ENCODE measurements around the gene CDCP2. TPM values are rescaled to one million over a fixed set of nuclear protein-coding genes. Genes with fewer than 3 reads are reported as not detected.
"Not testable (repeated sequence)": the region's sequence is repeated elsewhere in the genome, so short reads cannot be mapped to it uniquely, and the experiment has no call there.

Gene CDCP2
- polyA plus RNA-seq, 10 donors = 0.08 to 0.20 (median 0.10) TPM; not detected in 7

GRCh38 chr1:54117815-54118563 is 34.8 kb downstream of the CDCP2 start:
- DNase-seq = no peak

GRCh38 chr1:54115520-54115919 is 37.3 kb downstream of the CDCP2 start:
- DNase-seq = no peak

- no peak for DNase-seq
Measured at GRCh38 chr1:54114955-54115354, 37.8 kb downstream of the CDCP2 start.

- no peak for DNase-seq
Measured at GRCh38 chr1:54114001-54114400, 38.8 kb downstream of the CDCP2 start.

- DNase-seq = no peak
Measured at GRCh38 chr1:54112705-54113368, 40.0 kb downstream of the CDCP2 start.

- DNase-seq = no peak
Measured at GRCh38 chr1:54112027-54112426, 40.8 kb downstream of the CDCP2 start.

GRCh38 chr1:54111624-54112023 is 41.2 kb downstream of the CDCP2 start:
- no peak for DNase-seq

GRCh38 chr1:54110996-54111395 is 41.8 kb downstream of the CDCP2 start:
- no peak for DNase-seq

- no peak for DNase-seq
Measured at GRCh38 chr1:54109129-54110090, 43.4 kb downstream of the CDCP2 start.

GRCh38 chr1:54108156-54108555 is 44.6 kb downstream of the CDCP2 start:
- DNase-seq = no peak

GRCh38 chr1:54107131-54107530 is 45.7 kb downstream of the CDCP2 start:
- DNase-seq = peak in 1 of 3 donors; percentile 18

- no peak for DNase-seq
Measured at GRCh38 chr1:54105736-54106269, 47.0 kb downstream of the CDCP2 start.

- no peak for DNase-seq
Measured at GRCh38 chr1:54105080-54105479, 47.7 kb downstream of the CDCP2 start.

GRCh38 chr1:54104613-54105012 is 48.2 kb downstream of the CDCP2 start:
- not testable (repeated sequence) for DNase-seq

GRCh38 chr1:54103414-54103813 is 49.4 kb downstream of the CDCP2 start:
- DNase-seq = no peak

- no peak for DNase-seq
Measured at GRCh38 chr1:54100500-54100899, 52.3 kb downstream of the CDCP2 start.

GRCh38 chr1:54099061-54099610 is 53.7 kb downstream of the CDCP2 start:
- DNase-seq = peak in 1 of 3 donors; percentile 34

GRCh38 chr1:54096877-54097240 is 55.9 kb downstream of the CDCP2 start:
- DNase-seq = no peak

- no peak for DNase-seq
Measured at GRCh38 chr1:54096227-54096876, 56.4 kb downstream of the CDCP2 start.

GRCh38 chr1:54095546-54096226 is 57.1 kb downstream of the CDCP2 start:
- DNase-seq = peak in 1 of 3 donors; percentile 5

GRCh38 chr1:54094730-54095105 is 58.1 kb downstream of the CDCP2 start:
- not testable (repeated sequence) for DNase-seq
